NOMO-1 (cell line): ENCODE data around the gene METTL2B.
A peak's percentile ranks its signal among the peaks of the same experiment; 100 is the strongest.
"Not testable (repeated sequence)": the region's sequence is repeated elsewhere in the genome, so short reads cannot be mapped to it uniquely, and the experiment has no call there.

ENCODE experiments used
- DNase-seq, 2 experiments: peaks; one replicate each; lab custom pipeline; 2025; ENCODE audit not compliant: unreplicated experiment in 2 of 2; lab: John Stamatoyannopoulos, UW

Gene METTL2B

GRCh38 chr7:128523932-128524524, 47.5 kb downstream of the METTL2B start:
- DNase-seq = not testable (repeated sequence)

- not testable (repeated sequence) for DNase-seq
Observed at GRCh38 chr7:128525584-128525983, 49.0 kb downstream of the METTL2B start.

- not testable (repeated sequence) for DNase-seq
Observed at GRCh38 chr7:128526062-128526466, 49.5 kb downstream of the METTL2B start.

GRCh38 chr7:128529191-128529590, 52.6 kb downstream of the METTL2B start:
- not testable (repeated sequence) for DNase-seq

- DNase-seq = not testable (repeated sequence)
Observed at GRCh38 chr7:128530121-128530854, 53.7 kb downstream of the METTL2B start.

GRCh38 chr7:128530855-128531104, 54.2 kb downstream of the METTL2B start:
- no peak for DNase-seq

- peak; percentile 32 to 60 for DNase-seq
Observed at GRCh38 chr7:128531105-128531954, 54.8 kb downstream of the METTL2B start.

- not testable (repeated sequence) for DNase-seq
Observed at GRCh38 chr7:128531955-128532478, 55.5 kb downstream of the METTL2B start.

- DNase-seq = not testable (repeated sequence)
Observed at GRCh38 chr7:128532956-128533355, 56.4 kb downstream of the METTL2B start.

- DNase-seq = not testable (repeated sequence)
Observed at GRCh38 chr7:128537410-128537809, 60.9 kb downstream of the METTL2B start.

GRCh38 chr7:128542530-128542929, 66.0 kb downstream of the METTL2B start:
- DNase-seq = not testable (repeated sequence)

GRCh38 chr7:128543300-128543699, 66.8 kb downstream of the METTL2B start:
- not testable (repeated sequence) for DNase-seq

GRCh38 chr7:128546319-128546851, 69.8 kb downstream of the METTL2B start:
- DNase-seq = not testable (repeated sequence)

GRCh38 chr7:128550920-128551319, 74.4 kb downstream of the METTL2B start:
- DNase-seq = no peak

- DNase-seq = not testable (repeated sequence)
Observed at GRCh38 chr7:128554394-128554793, 77.8 kb downstream of the METTL2B start.
